ENCODE measurements around the gene RHOJ.

Gene RHOJ

DNA sequence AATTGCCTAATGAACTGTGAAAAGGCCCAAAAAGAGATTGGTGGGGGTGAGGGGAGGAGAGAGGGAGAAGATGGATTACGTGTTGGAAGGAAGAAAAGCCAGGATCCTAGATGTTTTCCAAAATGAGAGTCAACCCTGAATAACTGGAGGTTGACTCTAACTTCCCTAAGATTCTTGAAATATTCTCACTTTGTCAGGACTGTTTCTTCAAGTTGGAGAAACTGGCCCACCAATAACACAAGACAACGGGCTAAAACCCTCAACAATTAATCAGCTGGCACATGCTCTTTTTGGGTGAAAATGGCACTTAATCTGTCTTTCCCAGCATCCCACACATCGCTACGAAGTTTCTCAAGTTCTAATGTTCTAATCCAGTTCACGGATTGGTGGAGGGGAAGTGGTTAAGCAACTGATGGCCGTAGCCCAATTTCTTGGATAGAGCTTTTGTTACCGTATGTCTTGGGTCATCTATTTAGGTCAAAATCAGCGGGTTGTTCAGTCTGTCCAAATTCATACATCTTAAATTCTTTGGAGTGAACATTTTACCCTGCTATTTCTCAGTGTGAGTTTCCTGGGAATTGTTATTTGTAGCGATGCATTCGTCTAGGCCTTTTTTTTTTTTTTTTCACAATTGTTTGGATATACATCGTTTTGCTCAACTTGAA, 65.5 kb downstream of the RHOJ start:
- TF ChIP-seq, protein P1, sequence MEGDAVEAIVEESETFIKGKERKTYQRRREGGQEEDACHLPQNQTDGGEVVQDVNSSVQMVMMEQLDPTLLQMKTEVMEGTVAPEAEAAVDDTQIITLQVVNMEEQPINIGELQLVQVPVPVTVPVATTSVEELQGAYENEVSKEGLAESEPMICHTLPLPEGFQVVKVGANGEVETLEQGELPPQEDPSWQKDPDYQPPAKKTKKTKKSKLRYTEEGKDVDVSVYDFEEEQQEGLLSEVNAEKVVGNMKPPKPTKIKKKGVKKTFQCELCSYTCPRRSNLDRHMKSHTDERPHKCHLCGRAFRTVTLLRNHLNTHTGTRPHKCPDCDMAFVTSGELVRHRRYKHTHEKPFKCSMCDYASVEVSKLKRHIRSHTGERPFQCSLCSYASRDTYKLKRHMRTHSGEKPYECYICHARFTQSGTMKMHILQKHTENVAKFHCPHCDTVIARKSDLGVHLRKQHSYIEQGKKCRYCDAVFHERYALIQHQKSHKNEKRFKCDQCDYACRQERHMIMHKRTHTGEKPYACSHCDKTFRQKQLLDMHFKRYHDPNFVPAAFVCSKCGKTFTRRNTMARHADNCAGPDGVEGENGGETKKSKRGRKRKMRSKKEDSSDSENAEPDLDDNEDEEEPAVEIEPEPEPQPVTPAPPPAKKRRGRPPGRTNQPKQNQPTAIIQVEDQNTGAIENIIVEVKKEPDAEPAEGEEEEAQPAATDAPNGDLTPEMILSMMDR (IDR thresholded peaks at IDR 0.05; ENCODE audit: insufficient read depth, low read depth, low read length, missing control alignments) = no peak
- H3K4me3 ChIP-seq (ENCODE audit: low read length) = no peak overlapping the region

DNA sequence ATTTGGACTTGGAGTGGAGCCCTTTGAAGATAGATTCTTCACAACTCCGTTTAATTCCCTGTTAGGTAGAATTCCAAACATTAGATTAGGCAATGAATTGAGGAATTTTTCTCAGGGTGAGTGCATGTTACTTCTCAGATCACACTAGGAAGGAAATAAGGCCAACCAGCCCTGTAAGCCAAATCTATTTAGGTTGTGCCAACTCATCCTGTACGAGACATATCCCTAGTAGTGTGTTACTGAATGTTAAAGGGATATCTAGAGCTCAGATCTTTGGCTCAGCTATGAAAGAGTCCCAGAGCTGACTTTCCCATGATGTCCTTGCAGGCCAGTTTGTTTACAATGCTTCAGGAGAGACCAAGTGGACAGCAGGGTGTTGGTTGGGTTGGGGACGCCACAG, 68.9 kb downstream of the RHOJ start:
- TF ChIP-seq, protein P1 (IDR thresholded peaks at IDR 0.05; ENCODE audit: insufficient read depth, low read depth, low read length, missing control alignments) = no peak
- no peak overlapping the region for H3K4me3 ChIP-seq (ENCODE audit: low read length)
- no peak for DNase-seq (ENCODE audit: low read depth)

More for the DNA sequence above, 65.5 kb downstream of the RHOJ start:
- DNase-seq (ENCODE audit: low read depth) = no peak

DNA sequence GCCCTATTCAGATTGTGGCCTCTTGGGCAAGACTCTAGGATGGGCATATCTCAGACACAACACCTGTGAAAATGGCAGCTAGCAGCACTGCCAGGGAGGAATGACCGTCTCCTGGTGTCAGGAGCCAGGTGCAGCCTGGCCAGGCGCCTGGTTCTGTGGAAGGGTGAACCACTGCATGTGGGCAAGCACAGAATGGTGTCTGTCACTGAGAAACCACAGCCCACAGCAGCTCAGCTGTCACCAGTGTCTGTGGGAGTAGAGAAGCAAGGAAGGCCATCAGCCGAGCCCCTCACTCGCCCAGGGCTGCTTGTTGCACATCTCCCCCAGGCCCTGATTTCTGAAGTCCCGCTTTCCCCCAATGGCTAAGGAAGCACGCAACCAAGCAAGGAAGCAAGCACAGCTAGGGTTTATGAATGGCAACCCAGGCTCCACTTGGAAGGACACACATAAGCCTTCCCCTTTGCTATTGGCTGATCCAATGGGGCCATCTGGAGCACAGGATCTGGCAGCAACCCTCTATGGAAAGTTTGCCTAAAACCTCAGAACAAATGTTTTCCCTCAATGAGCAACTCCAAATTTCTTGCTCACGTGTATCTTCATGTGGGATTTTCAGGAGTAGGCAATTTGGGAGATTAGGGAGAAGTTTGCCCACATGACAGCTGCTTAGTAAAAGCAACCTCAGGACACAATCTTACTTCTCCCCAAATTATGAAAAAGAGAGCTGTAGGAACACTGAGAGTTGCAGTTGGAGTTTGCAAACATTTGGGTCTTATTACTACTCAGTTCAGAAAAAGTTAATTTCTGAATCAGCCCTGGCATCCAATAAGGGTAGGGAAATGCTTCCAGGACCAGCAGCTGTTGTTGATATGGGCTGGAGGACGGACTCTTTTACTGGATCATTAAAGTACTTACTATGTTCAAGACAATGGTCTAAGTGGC, 69.7 kb downstream of the RHOJ start:
- H3K4me3 ChIP-seq (ENCODE audit: low read length) = no peak overlapping the region
- DNase-seq (ENCODE audit: low read depth) = peak; percentile 10
- TF ChIP-seq, protein P1 (IDR thresholded peaks at IDR 0.05; ENCODE audit: insufficient read depth, low read depth, low read length, missing control alignments) = no peak

DNA sequence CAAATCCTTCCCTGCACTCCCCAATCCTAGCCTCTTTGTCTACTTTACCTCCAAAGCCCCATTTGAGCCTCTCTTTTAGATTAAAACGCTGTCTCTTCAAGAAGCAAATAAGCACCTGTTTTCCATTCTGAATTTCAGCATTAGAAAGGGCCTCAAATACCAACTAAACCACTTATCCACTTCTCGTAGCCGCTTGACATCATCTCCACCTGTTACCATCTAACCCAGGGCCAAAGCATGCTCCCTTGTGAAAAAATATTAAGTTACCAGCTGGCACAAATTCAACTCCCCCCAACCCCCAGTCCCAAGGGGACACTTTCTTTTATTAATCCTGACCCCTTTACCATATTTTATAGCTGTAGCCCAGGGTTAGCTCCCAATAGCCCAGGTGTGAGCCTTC, 71.4 kb downstream of the RHOJ start:
- no peak for DNase-seq (ENCODE audit: low read depth)
- TF ChIP-seq, protein P1 (IDR thresholded peaks at IDR 0.05; ENCODE audit: insufficient read depth, low read depth, low read length, missing control alignments) = no peak
- H3K4me3 ChIP-seq (ENCODE audit: low read length) = no peak overlapping the region

DNA sequence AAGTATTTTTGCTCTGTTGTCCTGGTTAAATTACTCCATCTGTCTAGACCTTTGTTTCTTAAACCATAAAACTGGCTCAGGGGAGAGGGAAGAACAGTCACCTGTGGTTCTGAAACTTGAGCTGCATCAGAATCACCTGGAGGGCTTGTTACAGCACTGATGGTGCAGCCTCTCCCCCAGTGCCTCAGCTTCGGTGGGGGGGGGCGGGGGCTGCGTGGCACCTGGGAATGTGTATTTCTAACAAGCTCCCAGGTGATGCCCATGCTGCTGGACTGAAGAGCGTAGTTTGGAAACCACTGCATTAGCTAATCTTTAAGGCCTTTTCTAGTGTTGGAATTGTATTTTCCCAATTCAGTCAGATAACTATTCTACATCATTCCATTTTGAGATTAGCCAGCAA, 71.8 kb downstream of the RHOJ start:
- no peak overlapping the region for H3K4me3 ChIP-seq (ENCODE audit: low read length)
- TF ChIP-seq, protein P1 (IDR thresholded peaks at IDR 0.05; ENCODE audit: insufficient read depth, low read depth, low read length, missing control alignments) = no peak
- no peak for DNase-seq (ENCODE audit: low read depth)

DNA sequence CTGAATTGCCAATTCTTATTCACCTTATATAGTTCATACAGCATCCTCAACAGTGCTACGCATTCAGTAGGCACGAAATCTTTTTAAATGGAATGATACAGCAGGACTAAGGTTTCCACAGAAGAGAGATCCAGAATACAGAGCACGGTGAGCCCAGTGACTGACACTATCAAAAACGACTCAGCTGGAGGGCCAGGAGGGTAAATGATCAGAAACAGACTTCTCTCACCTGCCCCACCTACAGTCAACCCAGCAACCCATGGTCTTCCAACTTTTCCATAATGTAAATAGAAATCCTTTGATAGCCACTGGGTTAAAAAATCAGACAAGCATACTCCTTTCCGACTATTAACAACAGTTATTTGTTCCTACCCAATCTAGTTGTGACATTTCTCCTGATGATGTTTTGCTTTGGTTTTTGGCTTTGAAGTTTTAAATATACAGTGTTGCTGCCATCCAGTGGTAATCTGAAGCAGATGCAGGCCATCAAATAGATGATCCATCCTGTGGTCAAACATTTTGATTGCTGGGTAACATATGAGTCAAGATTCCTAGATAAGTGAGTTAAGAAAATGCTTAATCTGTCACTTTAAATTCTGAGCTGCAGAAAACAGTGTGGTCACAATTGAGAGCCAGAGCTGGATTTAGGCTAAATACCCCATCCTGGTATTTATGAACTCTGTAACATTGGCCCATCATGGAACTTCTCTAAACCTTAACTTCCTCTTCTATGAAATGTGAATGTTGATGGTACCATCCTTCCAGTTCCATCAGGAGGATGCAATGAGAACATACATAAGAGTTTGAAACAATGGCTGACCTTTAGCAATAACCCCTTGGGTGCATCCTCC, 72.5 kb downstream of the RHOJ start:
- TF ChIP-seq, protein P1 (IDR thresholded peaks at IDR 0.05; ENCODE audit: insufficient read depth, low read depth, low read length, missing control alignments) = peak; percentile 78
- no peak overlapping the region for H3K4me3 ChIP-seq (ENCODE audit: low read length)
- peak; percentile 69 for DNase-seq (ENCODE audit: low read depth)

All from epithelial cell of esophagus (primary cell).